Caki2 (cell line): Measurements from ENCODE around the gene TBC1D8. TPM values are rescaled to one million over a fixed set of nuclear protein-coding genes. Genes with fewer than 3 reads are reported as not detected.

Experiments
- DNase-seq: peaks from one replicate; pipeline ENCODE4 v3.0.0-alpha.2; 2015; ENCODE audit warnings: low read depth
- in situ Hi-C: cut with HindIII; loops from 2 replicates; pipeline ENCODE4 v1.10.0; 2016; ENCODE audit warnings: low sequenced_read_pairs, low pct_unique_long_range_greater_than_20kb, mixed read lengths
- total RNA-seq: library from RNA; depleted of rRNA; stranded (reverse); fragments of >200 nt; shearing (Covaris generic); gene quantifications from 2 replicates; pipeline ENCODE4 v1.2.3, GENCODE V29; 2014; ENCODE audit warnings: low replicate concordance

Gene TBC1D8
- total RNA-seq, 1 experiment from 2014 or later = 49.8 TPM

DNA sequence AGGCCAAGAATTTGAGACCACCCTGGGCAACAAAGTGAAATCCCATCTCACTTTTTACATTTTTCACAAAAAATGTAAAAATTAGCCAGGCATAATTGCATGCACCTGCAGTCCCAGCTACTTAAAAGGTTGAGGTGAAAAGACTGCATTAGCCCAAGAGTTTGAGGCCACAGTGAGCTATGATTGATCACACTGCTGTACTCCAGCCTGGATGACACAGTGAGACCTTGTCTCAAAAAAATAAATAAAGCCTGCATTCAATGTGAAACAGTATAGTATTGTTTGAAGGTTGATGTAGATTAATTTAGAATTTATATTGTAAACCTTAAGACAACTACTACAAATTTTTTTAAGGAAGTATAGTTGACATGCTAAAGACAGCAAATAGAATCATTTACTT lies 53.5 kb downstream of the TBC1D8 start:
- in situ Hi-C loops = no loop called here
- no peak for DNase-seq

DNA sequence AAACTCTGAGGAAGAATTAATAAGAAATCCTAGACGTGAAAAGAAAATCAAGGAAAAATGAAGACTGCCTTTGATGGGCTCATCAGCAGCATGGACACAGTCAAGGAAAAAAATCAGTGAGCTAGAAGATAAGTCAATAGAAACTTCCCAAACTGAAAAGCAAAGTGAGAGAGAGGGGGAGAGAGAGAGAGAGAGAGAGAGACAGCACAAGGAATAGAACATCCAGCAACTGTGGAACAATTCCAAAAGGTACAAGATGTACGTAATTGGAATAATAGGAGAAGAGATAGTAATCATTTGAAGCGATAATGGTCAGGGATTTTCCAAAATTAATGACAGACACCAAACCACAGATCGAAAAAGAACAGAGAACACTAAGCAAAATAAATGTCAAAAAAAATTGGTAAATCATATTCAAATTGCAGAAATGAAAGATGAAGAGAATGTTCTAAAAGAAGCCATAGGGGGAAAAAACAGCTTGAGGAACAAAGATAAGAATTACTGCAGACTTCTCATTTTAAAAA lies 54.5 kb downstream of the TBC1D8 start:
- in situ Hi-C loops = no loop called here
- no peak for DNase-seq

DNA sequence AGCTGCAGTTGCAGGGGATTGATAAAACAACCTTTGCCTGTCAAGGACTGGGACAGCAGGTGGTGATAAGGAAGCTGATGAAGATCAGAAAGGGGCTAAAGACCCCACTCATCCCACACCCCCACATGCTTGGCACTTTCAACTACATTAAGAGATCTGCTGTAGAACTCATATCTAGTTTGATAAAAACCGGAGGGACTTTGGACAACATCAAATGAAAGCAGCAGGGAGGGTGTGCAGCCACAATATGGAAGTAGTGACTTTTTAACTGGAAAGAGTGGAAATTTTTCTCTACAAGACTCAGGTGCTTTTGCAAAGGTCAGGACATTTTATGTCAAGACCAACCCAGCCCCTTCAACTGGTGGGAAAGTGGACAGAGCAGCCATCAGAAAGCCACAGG lies 56.8 kb downstream of the TBC1D8 start:
- no peak for DNase-seq
- in situ Hi-C loops = no loop called here

DNA sequence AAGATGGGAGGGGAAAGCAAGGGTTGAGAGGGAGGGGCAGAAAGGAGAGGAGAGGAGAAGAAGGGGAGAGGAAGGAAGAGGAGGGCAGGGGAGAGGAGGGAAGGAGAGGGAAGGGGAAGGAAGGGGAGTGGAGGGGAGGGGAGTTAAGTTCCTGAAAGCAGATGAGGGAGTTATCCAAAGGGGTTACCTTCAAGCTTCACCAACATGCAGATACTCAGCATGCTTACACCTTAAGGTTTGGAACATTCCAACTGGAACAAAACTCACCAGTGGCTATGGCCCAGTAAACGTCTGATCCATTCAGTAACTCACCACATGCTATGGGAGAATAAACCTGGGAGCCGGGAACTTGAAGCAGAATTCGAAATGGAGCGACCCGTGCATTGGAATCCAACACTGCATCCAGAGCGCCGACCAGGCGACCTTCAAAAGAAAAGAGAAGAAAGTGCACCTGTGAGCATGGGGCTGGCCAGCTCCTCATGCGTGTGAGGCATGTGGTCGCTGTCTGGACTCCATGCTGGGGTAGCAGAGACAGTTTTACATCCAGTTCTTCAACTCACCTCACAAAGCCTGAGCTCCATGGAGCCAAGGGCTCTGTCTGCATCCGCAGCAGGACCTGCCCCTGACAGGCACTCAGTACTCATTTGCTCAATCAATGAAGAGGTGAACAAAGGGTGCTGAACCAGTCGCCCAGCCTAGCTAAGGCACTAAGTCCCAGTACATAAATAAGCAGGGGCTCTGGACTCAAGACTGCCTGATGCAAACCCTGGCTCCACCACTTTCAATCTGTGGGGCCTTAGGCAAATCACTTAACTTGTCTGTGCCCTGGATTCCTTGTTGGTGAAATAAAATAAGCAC lies 61.0 kb downstream of the TBC1D8 start:
- in situ Hi-C loops = no loop called here
- DNase-seq = no peak

DNA sequence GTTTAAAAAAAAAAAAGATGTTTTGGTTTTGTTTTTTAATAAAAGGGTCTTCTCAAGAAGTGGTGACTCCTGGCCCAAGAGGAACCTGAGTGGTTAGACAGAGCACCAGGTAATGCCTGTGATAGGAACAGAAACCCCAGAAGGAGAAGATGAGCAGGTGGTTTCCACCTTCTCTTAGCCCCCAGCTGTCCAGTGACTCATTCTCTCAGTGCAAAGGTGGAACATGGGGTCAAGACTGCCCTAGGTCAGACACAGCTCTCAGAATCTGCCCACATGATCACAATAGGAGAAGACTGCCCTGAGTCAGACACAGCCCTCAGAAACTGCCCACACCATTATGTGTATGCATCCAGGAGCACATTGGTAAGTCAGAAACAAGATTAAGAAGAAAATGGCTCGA lies 61.8 kb downstream of the TBC1D8 start:
- no peak for DNase-seq
- in situ Hi-C loops = no loop called here

DNA sequence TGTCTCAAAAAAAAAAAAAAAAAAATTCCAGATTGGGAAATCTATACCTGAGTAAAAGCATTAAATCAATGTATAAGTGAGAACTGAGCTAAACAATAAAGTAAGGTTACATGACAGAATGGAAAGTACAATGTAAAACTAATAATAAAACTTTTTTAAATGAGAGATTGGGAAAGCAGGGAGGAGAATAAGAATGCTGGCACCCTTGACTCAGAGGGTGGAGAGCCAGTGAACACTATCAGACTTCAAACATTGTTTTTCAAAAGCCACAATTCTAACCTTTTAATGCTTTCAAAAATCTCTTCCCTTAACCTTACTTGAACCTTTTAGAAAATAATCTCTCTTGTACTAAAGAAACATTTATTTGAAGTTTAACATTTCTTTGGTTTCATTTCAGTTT lies 63.5 kb downstream of the TBC1D8 start:
- no peak for DNase-seq
- in situ Hi-C loops = no loop called here

DNA sequence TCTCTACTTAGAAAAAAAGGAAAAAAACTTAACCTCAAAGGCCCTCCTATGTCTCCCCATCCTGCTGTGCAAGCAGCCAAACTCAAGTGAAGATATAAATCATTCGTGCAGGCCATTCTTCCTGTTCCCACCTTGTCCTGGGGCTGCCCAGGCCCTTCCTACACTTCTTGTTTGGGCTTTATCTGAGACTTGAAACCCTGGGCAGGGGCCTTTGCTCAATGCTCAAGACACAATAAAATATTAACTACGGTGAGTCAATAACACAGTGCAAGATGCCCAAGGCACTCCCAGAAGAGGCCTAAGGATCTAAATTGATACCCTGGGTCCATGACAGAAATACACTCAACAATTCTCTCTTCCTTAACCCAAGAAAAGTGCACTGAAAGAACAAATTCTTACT lies 67.6 kb downstream of the TBC1D8 start:
- DNase-seq = peak; percentile 33
- in situ Hi-C loops = no loop called here

DNA sequence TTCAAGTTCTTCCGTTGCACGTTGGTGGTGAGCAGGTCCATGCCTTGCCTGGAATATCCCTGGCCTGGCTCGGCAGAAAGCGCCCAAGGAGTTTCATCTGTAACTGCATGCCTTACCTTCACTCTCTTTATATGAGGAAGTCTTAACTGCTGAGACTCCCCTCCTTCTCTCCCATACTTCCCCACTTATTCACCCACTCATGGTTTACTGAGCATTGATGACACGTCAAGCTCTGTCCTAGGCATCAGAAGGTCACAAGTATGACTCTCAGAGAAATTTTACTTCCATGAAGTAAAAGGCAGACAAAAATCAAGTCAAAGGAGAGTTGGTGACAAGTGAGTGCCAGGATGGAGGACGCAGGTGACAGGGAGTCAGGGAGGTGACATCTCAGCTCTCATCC lies 68.2 kb downstream of the TBC1D8 start:
- in situ Hi-C loops = no loop called here
- DNase-seq = no peak

DNA sequence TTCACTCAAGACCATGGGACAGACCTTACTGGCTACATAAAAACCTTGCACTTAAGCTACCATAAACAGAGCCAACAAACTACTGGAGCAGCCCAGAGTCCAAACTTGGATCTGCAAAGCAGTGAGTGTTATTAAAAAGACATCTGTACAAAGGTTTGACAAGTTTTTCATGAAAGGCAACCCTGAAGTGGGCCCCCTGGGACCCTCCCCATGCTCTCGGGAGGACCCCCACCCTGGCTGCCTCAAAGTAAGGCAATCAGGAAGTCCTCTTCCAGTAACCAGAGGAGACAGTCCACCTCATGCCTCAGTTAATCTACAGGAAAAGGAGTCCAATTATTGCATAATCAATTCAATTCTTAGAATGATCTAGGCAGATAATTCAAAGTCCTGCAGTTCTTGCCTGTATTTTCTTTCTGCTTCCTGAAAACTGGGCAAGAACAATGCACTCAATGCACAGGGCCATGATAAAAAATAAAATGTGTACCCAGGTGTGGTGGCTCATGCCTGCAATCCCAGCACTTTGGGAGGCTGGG lies 69.7 kb downstream of the TBC1D8 start:
- DNase-seq = no peak
- in situ Hi-C loops = no loop called here

DNA sequence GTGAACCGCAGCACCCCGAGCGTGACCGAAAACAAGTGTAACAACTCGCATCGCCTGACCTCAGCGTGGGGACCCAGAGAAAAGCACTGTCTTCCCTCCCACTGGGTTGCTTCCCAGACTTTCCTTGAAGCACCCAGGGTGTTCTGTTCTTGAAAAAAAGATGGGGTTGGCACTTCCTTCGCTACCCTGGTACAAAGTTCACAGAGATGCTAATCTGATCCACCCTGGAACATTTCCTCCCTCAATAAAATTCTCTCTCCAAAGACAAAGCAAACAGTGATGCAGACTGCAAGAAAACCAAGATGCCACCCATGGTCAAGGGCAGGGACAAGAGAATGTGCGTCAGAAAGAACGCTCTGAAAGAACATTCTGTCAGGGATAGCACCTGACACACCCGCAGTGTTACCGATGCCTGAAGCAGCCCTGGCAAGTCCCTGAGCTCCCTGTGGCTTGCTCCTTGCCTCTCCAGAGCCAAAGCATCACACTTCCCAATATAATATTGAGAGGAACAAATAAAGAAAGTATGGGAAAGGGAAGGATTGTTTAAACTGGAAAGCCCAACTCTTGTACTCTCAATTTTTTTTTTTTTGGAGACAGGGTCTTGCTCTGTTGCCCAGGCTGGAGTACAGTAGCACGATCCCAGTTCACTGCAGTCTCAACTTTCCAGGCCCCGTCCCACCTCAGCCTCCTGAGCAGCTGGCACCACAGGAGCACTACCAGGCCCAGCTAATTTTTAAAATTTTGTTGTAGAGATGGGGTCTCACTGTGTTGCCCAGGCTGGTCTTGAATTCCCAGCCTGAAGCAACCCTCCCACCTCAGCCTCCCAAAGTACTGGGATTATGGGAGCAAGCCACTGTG lies 70.7 kb downstream of the TBC1D8 start:
- DNase-seq = no peak

DNA sequence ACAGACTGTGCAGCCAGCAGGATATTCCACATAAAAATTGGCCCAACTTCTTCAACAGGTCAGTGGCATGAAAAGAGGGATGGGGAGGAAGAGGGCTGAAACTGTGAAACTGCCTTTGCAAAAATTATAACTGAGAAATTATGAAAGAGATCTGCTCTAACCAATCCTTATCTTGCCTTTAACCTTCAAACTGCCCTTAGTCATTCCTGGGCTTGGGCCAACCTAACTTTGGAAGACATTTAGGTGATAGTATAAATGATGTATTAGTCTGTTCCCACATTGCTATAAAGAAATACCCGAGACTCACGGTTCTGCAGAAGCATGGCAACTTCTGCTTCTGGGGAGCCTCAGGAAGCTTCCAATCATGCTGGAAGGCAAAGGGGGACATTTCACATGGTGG lies 74.6 kb downstream of the TBC1D8 start:
- DNase-seq = no peak
- in situ Hi-C loops = no loop called here

More for the DNA sequence above, 70.7 kb downstream of the TBC1D8 start:
- in situ Hi-C loops = no loop called here

DNA sequence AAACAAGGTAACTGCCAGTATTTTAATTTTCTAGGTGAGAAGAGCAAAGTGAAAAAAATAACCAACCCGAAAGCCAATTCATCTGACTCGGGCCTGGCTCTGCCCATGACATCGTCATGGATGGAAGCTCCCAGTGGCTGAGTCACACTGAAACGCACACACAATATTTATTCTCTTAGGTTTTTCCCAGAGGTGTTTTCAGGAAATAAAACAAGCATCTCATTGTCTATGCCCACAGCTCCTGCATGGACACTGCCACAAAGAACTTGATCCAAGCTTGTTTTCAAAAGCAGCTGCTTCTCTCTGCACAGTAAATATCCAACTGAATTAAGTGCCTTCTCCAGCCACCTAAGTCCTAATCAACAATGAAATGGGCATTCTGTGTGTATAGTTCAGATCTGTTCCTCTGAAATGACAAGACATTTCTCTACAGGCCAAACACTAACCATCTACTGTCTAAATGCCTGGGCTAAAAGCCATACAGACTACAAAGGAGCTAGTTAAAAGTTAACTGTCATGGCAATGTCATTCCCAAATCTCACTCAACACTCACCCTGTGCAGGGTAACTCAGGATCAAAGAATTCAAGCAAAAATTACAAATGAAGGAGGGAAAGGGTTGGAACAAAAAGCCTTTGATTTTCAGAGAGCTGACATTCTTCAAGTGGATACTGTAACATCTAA lies 86.2 kb downstream of the TBC1D8 start:
- in situ Hi-C loops = loop anchor here (5.0 kb wide), 1 partner anchor 62 kb away; no protein-coding TSS in a partner anchor
- peak; percentile 94 for DNase-seq

DNA sequence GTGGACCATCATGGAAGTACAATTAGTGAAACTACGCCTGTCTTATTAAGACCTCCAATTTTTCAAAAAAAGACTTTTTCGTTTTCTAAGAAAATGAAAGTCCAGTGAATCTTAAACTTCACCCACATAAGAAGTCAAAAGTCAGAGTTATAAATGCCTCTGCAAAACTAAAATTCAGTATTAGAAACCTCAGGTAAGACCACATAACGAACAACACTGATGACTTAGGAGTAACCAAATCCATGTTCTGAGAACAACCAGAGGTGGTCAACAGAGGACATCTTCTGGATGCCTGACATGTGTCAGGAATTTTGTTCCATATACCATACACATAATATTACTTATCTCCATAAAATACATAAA lies 86.7 kb downstream of the TBC1D8 start:
- DNase-seq = no peak
- in situ Hi-C loops = no loop called here

DNA sequence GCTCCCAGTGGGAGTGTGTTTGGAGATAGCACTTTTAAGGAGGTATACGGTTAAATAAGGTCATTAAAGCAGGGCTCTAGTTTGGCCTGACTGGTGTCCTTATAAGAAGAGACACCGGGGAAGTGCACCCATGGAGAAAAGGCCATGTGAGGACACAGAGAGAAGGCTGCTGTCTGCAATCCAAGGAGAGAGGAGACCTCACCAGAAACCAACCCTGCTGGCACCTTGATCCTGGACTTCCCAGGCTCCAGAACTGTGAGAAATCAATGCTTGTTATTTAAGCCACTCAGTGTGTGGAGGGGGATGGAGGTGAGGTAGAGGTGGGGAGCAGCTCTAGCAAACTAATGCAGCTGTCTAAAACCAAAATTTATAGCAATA lies 87.1 kb downstream of the TBC1D8 start:
- no peak for DNase-seq

DNA sequence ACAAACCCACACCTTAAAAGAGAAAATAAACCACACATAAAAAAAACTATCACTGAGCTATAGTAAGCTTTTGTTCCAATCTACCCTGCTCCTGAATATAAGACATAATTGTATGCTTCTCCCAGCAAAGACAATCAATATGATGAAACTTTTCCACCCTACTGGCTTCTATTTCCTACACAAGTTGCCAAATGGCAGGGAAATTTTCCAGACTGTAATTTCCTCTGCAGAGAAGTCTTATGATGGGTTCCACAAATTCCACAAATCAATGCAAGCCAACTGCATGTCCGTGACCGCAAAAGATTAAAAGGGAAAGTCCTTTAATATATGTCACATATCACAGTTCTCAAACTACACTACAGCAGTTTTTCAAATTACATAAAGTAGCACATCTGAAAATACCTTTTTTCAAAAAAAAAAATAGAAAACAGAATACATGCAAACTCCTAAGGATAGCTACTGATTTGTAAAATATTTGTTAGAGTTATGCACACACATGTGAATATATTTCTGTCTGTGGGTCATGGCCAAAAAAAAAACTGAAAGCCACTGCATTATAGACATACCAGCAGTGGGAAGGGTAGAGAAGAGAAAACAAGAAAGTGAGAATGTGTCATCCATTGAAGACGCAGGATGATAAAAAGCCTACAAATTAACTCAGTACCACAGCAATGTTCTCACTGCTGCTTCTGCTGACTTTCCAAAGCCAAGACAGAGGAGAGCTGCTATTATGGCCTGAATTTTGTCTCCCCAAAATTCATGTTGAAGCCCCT lies 87.6 kb downstream of the TBC1D8 start:
- in situ Hi-C loops = no loop called here
- DNase-seq = peak; percentile 85

More for the DNA sequence above, 87.1 kb downstream of the TBC1D8 start:
- in situ Hi-C loops = no loop called here

DNA sequence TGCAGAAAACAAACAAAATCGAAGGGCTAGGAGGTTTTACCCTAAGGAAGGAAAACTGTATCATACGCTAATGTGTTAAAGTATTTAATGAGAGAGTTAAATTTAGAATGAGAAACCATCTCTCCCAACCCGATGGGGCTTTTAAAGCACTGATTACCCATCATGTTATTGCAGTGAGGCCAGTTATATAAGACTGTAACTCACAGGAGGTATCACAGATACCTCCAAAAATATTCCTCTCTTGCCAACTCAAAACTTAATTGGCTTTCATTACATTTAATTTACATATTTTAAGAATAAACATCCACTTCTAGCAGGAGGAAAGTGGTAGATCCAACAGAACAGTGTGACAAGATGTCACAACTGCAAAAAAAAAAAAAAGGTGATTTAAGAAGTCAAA lies 92.8 kb downstream of the TBC1D8 start:
- no peak for DNase-seq
- in situ Hi-C loops = no loop called here

DNA sequence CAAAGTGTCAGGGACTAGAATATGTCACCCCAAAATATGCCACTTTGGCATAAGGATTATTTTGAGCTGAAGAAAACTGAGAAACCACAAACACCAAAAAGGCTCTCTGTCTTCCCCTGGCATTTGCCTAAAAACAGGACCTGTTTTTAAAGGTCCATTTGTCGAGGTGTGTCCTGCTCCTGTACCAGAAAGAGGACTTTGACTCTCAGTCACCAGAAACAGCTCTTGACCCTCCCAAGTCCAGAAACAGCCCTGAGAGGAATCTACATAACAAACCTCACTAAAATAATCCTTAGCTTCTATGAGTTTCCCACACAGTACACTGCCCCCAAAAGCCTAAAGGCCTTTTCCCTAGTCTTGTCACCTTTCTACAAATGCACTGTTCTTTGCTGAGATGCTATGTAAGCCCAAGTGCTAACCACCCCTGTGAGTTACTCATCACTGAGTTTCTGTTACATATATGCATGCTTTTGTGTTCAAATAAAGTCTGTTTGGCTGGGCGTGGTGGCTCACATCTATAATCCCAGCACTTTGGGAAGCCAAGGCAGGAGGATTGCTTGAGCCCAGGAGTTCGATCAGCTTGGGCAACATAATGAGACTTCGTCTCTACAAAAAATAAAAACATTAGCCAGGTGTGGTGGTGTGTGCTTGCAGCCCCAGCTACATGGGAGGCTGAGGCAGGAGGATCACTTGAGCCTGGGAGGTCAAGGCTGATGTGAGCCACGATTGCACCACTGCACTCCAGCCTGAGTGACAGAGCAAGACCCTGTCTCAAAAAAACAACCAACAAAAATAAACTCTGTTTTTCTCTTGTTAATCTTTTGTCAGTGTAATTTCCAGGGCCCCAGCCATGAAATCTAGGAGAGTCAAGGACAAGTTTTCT lies 93.9 kb downstream of the TBC1D8 start:
- DNase-seq = no peak
- in situ Hi-C loops = no loop called here
